HEK293 (cell line): ENCODE measurements around the gene RHOBTB3.

Source experiments
- CTCF ChIP-seq: fragments of 450-650 bp; formaldehyde crosslinking; IDR thresholded peaks from 2 replicates; pipeline ENCODE4 v1.5.1; 2016; ENCODE audit warnings: missing biosample characterization, missing genetic modification characterization
- HOXA7 ChIP-seq: sonication (generic); formaldehyde crosslinking; IDR thresholded peaks from 2 replicates; pipeline ENCODE4 v1.8.1; 2022; ENCODE audit warnings: missing genetic modification reagents, borderline replicate concordance
- PRDM1 ChIP-seq: fragments of 450-650 bp; formaldehyde crosslinking; IDR thresholded peaks from 2 replicates; pipeline ENCODE4; 2016; ENCODE audit warnings: missing biosample characterization, missing genetic modification characterization
- ZNF530 ChIP-seq: fragments of 450-650 bp; formaldehyde crosslinking; IDR thresholded peaks from 2 replicates; pipeline ENCODE4 v1.5.1; 2016; ENCODE audit warnings: low read depth, missing biosample characterization, missing genetic modification characterization
- ZNF610 ChIP-seq: fragments of 450-650 bp; formaldehyde crosslinking; IDR thresholded peaks from 2 replicates; pipeline ENCODE4 v1.5.1; 2016; ENCODE audit warnings: missing biosample characterization, missing genetic modification characterization, borderline replicate concordance
- TF ChIP-seq, protein P1 (sequence below): fragments of 450-650 bp; formaldehyde crosslinking; IDR thresholded peaks from 2 replicates; pipeline ENCODE4 v1.5.1; 2016; ENCODE audit warnings: missing biosample characterization, missing genetic modification characterization

DNA sequence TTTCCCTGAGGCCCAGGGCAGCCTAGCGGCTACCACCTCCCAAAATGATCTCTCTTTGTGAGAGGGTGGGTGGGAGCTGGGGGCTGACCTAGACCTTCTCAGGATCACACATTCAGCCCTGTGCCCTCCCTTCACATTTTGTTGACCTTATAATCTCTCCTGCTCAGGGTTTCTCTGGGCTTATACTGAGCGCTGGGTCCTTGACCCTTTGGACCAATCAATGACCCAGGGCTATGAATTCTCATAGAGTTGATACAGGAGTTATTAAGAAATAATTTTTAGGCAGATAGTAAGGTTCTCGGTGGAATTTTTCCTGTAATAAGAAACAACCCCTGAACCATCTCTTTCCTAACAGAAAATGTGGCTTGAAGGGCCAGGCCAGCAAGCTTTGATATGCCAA lies 69.4 kb downstream of the RHOBTB3 start:
- TF ChIP-seq CTCF: no peak
- no peak for TF ChIP-seq HOXA7 (CRISPR knock-in tag)
- TF ChIP-seq ZNF530 (tag by site-specific recombination): no peak
- TF ChIP-seq, protein P1, sequence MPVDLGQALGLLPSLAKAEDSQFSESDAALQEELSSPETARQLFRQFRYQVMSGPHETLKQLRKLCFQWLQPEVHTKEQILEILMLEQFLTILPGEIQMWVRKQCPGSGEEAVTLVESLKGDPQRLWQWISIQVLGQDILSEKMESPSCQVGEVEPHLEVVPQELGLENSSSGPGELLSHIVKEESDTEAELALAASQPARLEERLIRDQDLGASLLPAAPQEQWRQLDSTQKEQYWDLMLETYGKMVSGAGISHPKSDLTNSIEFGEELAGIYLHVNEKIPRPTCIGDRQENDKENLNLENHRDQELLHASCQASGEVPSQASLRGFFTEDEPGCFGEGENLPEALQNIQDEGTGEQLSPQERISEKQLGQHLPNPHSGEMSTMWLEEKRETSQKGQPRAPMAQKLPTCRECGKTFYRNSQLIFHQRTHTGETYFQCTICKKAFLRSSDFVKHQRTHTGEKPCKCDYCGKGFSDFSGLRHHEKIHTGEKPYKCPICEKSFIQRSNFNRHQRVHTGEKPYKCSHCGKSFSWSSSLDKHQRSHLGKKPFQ (tag by site-specific recombination): no peak
- TF ChIP-seq PRDM1 (tag by site-specific recombination): no peak
- no peak for TF ChIP-seq ZNF610 (tag by site-specific recombination)
